Measurements from ENCODE around the gene GPR82.
A peak's percentile ranks its signal among the peaks of the same experiment; 100 is the strongest.

GPR82 gene

GRCh38 chrX:41720125-41720779, 3.7 kb upstream of the GPR82 start:
- peak; percentile 53 for DNase-seq

DNA sequence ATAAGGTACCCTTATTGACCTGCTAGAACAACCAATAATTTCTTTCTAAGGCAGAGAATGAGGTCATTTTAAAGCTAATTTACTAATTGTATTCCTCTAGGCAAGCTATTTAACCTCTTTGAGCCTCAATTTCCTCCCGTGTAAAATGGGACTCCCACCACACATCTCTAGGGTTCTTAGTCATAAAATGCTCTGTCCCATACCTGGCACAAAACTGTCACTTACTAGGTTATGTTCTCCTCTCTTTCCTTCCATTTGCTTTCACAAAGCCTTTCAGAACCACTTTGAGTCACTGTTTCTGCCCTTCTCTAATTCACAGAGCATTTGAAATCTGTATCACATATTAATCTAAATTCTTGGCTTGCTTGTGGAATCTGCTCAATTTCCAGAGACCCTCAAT, 2.4 kb upstream of the GPR82 start:
- DNase-seq = no peak

- no peak for DNase-seq
Observed at GRCh38 chrX:41722214-41722613, 1.8 kb upstream of the GPR82 start.

GRCh38 chrX:41722816-41723618, 964 bp upstream of the GPR82 start:
- no peak for DNase-seq

DNA sequence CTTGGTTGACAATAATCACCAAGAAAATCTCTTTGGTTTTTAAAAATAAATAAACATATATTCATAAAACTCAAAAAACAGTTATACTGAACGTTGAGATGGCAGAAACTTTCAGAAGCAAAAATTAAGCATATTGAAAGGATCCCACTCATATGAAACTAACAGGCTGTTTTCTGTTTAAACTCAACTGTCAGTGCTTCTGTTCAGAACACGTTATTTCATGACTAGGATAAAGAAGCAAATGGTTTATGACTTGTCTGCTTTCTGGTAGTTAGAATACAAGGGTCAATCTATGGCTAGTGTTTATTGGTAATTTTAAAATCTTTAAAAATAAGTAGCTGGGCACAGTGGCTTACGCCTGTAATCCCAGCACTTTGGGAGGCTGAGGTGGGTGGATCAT, 4.1 kb downstream of the GPR82 start:
- DNase-seq = no peak

DNA sequence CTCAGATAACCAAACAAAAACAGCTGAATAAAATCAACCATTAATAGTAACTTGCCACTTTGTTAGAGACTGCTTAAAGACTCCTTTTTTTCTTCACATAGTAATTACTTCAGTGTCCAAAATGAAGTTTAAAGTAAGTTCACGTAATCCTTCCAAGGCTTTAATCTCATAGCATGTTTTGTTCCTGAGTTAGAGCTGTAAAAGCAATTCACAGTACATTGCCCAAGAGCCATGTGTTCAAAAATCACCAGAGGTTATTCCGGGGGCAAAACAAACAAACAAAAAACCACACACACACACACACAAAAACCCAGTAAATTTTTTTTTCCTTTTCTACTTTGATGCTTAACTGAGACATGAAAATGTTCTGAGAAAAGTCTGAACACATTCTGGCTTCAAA, 6.1 kb downstream of the GPR82 start:
- DNase-seq = no peak

DNA sequence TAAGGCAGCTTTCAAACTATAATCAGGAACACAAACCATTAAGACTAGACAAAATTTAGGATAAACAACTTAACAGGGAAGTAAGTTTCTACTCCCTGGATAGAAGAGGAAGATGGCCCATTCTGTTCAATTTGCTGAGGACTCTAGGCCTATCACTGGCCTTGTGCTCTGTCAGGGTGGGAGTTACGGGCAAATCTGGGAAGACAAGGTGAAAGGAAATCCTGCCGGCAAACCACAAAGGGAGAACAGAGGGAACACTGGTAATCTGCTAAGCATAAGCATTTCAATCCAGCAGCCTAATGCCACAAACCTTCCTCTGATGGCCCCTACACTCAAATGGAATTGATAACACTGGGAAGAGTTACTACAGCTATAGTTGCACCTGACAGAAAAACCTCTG, 8.3 kb downstream of the GPR82 start:
- no peak for DNase-seq

DNA sequence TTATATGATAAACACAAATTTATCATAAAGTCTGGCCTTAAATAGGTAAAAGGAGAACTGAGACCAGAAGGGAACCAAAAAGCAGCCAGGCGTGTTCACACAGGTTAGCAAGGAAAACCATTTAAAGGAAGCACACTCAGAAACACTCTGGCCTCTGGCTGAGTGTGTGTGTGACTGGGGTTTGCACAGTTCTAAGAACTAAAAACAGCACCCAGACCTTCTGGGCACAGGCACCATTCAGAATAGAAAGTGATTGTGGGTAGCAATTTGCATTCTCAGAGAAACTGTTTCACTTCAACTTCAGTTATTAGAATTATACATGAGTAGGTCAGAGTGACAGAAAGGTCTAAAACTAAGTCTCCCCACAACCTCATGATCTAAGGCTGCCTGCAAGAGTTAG, 10.0 kb downstream of the GPR82 start:
- DNase-seq = peak; percentile 2

DNA sequence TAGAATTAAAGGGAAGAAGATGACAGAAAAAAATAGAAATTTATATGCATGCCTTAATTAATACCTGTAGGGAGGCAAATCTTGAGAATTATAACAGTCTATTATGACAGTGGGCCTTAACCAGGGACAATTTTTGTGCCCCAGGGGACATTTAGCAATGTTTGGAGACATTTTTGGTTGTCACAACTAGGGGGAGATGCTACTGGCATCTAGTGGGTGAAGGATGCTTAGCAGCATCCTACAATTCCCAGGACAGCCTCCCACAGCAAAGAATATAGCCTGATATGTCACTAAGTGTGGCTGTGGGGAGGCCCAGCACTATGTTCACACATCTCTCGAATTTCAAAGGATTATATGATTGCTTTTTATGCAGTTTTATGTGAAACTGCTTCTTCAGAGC, 10.5 kb downstream of the GPR82 start:
- DNase-seq = peak; percentile 51

DNA sequence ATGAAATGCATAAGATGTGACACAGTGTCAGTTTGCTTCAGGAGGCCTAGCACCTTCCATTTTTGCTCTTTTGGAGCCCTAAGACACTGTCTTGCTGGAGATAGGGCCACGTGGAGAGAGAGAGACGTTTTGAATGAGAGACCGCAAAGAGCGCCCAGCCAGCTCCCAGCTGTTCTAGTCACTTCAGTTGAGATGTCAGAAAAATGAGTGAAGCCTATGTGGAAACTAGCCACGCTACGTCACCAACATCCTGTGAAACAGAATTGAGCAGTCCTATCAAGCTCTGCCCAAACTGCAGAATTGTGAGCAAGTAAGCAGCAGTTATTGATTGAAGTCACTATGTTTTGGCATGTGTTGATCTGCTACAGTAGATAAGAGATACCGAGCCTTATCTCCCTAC, 13.1 kb downstream of the GPR82 start:
- DNase-seq = peak; percentile 65

DNA sequence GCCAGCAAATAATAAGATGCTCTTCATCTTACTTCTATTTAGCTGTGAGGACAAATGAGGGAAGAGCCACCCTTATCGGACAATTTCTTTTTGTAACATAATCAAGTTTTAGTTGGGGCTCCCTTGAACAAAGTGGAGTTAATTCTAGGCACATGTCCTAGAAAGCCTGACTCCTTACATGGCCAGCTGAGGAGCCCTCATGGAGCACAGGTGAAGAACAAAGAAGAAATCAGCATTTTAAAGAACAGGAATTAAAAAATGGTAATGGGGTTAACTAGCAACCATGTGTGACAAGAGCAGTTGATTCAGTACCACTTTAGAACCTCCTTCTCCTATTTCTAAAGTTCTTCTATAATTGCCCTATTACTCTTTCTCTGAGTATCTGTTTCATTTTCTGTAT, 15.9 kb downstream of the GPR82 start:
- no peak for DNase-seq

- no peak for DNase-seq
Observed at GRCh38 chrX:41750716-41751115, 26.7 kb downstream of the GPR82 start.

DNA sequence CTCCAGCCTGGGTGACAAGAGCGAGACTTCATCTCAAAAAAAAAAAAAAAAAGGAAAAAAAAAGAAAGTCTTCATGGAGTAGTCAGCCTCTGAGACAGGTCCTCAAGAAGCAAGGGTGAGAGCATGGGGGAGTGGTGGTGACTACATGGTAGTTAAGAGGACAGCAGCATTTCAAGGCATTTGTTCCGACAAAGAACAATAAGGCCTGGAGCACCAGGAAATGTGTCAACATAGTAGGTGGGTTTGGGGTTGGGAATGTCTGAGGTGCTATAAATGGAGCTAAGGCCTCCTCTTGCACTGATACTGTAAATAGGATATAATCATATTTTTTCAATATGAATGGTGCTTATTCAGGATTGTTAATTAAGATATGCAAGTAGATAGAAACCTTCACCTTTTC, 34.4 kb downstream of the GPR82 start:
- DNase-seq = no peak

DNA sequence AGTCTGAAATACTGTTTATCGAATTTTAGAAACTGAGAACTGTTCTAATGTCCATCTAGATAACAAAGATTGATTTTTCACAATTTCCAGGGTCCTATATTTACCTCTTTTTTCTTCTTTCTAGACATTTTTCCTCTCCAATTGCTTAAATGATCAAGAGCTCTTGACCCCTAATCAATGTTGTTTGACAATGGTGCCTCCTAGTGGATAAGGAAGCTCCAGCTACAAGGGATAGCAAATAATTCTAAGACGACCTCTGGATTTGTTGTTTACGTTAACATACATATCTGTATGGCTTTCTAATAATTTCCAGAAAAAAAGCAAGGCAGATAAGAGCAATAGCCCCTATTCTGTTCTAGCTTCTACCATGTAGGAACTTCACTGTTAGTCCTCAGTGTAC, 35.8 kb downstream of the GPR82 start:
- peak; percentile 65 for DNase-seq

DNA sequence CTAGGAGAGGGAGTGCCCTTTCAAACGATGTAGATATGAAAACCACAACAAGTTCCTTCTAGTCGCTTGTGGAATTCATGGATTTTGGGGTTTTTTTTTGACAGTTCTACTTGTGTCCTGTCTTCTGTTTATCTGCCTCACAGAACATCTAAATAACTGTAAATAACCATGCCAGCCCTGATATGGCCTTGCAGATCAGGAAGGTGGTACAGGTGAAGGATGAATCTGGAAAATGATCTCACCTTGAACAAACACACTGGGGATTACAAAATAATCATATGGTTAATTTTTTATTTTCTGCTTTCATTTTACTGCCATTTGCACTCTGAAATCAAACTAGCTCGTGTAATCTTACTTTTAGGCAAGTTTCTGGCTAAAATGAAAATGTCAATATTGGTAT, 37.2 kb downstream of the GPR82 start:
- no peak for DNase-seq

DNA sequence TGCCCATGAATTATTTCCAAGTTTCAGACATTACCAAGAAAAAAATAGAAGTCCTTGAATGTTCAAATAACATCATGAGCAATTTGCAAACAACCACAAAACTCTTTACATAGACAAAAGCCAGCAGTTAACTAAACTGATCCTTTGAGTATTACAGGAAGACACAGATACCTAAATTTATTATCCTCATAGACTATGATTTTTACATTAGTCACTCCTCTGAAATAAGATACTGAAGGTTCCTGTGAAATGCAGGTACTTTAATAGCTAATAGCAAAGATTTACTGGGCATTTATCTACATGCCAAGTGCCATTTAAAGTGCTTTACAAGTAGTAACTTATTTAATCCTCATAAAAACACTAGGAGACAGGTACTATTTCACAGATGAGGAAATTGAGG, 37.7 kb downstream of the GPR82 start:
- no peak for DNase-seq

DNA sequence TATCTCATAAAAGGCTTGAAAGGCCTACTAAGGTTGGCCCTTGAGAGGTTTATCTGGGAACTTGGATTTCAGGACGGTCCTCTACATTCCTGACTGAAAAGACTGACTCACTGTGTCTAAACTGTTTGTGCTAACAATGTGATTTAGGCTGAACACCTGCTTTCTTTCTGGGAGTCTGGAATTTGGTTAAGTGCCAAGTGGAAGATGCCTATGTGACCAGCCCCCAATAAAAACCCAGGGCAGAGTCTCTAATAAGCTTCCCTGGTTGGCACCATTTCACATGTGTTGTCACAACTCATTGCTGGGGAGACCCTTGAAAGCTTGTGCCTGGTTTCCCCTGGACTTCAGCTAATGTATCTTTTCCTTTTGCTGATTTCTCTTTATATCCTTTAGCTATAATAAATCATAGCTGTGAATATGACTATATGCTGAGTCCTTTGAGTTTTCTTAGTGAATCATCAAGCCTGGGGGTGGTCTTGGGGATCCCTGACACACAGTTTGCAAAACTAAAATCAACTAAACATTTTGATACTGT, 55.1 kb downstream of the GPR82 start:
- DNase-seq = no peak

Measured in hematopoietic multipotent progenitor cell treated with erythropoietin and hydrocortisone succinate and interleukin-3 and kit ligand, for 4 days (in vitro differentiated cells).